GM18498 (cell line): ENCODE results near the gene COPZ2.
"Not testable (repeated sequence)": the region's sequence is repeated elsewhere in the genome, so short reads cannot be mapped to it uniquely, and the experiment has no call there.

Experiments
- ATAC-seq: cut with Tn5 transposase; IDR thresholded peaks from one replicate; pipeline ENCODE4 v1.9.1; 2021; ENCODE audit warnings: mild to moderate bottlenecking, moderate library complexity; ENCODE audit not compliant: unreplicated experiment

Gene COPZ2, protein sequence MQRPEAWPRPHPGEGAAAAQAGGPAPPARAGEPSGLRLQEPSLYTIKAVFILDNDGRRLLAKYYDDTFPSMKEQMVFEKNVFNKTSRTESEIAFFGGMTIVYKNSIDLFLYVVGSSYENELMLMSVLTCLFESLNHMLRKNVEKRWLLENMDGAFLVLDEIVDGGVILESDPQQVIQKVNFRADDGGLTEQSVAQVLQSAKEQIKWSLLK

DNA sequence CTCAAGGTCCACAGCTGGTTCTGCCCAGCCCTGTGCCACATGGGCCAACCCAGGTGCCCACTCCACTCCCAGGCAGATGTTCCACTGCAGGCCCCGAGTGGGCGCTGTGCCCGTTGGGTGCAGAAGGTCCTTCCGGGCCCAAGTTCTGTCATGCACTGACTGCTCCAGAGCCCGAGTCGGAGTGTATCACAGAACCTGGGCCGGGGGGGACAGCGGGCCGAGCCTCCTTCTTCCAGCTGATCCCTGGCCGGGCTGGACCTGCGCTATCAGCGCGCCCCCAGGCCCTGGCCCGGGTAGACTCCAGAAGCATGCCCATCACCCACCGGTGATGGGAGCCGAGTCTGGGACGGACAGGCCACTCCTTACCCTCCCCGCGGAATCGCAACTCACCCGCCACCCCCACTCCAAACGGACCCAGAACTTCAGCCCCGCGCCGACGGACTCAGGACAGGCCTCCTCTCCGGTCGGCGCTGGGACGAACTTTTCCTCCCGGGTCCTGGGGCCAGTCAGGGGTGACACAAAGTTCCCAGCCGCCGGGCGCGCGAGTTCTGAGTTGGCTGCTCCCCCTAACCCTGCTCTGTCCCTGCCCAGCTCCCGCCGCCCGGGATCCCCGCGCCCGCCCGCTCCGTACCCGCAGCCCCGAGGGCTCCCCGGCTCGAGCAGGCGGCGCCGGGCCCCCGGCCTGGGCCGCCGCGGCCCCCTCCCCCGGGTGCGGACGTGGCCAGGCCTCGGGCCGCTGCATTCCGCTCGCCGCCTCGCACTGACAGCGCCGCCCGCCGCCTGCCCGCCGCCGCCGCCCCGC lies at the start of gene COPZ2:
COPZ2 (minus strand) TSS at position 762 of the 802 bp plus-strand sequence; CDS start at position 742, 20 bp downstream.
- peak; percentile 77 for ATAC-seq

DNA sequence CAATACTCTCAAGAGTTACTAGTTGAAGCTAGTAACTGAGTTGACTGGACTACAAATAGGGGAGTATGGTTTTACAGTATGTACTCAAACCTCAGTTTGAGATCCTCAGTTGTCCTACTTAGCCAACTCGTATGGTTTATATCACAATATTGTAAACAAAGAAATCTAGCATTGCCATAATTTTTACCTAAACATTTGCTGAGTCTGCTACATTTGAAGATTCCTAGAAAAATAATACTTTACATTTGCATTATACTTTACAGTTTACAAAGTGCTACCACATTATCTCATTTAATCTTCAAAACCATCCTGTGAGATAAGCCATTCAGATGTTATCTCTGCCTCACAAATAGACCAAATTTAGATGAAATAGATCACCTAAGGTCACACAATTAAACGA lies 47.3 kb upstream of the COPZ2 start:
- ATAC-seq: no peak

DNA sequence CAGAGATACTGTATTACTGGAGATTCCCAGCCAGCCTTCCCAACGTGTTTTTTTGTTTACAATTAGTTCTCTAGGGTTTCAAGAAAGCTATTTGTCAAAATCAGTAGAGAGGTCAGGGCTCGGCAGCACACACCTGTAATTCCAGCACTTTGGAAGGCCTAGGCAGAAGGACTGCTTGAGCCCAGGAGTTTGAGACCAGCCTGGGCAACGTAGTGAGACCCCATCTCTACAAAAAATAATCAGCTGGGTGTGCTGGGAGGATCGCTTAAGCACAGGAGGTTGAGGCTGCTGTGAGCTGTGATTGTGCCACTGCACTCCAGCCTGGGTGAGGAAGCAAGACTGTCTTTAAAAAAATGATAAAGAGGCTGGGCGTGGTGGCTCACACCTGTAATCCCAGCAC lies 44.3 kb upstream of the COPZ2 start:
- ATAC-seq: no peak

DNA sequence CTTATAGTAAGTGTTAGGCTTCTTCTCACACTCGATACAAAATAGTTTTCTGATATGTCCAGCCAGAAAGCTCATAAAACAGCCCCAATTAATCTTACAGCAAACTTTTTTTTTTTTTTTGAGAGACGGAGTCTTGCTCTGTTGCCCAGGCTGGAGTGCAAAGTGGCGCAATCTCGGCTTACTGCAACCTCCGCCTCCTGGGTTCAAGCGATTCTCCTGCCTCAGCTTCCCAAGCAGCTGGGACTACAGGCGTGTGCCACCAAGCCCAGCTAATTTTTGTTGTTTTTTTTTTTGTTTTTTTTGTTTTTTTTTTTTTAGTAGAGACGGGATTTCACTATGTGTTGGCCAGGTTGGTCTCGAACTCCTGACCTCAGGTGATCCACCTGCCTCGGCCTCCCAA lies 39.6 kb upstream of the COPZ2 start:
- not testable (repeated sequence) for ATAC-seq

DNA sequence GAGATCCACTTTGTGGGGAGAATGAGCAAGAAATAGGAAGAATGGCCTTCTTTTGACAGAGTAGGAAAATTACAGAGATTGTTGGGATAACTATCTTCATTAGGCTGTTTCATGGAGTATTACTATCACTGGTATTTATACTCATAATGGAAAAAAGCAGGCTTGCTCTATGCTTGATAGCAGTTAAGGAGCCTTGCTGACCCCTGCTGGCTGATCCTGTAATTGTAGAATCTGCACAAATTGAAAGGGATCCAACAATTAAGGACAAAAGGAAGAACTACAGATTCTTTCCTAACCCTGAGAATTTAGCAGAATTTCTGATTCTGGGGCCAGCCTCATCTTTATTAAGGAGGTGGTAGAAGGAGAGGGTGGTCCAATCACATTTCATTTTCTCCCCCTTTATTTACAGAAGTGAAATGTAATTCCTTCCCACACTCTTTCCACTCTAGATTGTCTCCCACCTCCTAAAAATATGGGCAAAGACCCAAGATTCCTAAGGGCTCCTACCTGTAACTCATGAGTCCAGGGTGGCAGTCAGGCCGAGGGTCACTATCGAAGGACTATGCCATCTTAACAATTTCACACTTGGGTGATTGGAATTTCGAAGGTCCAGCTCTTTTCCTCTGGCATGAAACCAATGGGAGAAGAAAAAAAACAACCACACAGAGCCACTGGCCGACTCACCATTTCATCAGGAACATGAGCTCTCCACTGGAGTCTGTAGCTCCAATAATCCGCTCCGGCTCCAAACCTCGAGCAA lies 36.9 kb upstream of the COPZ2 start:
- no peak for ATAC-seq

DNA sequence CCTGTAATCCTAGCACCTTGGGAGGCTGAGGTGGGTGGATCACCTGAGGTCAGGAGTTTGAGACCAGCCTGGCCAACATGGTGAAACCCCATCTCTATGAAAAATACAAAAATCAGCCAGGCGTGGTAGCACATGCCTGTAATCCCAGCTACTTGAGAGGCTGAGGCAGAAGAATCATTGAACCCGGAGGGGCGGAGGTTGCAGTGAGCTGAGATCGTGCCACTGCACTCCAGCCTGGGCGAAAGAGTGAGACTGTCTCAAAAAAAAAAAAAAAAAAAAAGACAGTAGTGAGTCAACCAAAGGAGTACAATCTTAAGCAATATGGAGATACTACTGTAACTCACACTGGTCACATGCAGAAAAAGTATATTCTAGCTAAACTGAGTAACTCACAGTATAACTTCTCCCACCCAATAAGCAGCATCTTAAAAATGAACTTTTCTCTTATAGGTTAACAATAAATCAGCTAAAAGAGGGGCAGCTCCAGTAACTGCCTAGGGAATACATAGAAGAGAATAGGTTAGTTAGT lies 36.0 kb upstream of the COPZ2 start:
- ATAC-seq: not testable (repeated sequence)

DNA sequence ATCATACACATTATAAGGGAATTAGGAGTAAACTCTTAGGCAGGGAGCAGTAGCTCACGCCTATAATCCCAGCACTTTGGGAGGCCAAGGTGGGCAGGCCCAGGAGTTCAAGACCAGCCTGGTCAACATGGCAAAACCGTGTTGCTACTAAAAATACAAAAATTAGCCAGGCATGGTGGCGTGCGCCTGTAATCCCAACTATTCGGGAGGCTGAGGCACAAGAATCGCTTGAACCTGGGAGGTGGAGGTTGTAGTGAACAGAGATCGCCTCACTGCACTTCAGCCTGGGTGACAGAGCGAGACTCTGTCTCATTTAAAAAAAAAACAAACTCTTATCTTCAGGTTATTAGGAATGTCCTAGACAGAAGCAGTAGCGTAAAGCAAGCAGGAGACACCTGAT lies 35.2 kb upstream of the COPZ2 start:
- ATAC-seq: not testable (repeated sequence)

DNA sequence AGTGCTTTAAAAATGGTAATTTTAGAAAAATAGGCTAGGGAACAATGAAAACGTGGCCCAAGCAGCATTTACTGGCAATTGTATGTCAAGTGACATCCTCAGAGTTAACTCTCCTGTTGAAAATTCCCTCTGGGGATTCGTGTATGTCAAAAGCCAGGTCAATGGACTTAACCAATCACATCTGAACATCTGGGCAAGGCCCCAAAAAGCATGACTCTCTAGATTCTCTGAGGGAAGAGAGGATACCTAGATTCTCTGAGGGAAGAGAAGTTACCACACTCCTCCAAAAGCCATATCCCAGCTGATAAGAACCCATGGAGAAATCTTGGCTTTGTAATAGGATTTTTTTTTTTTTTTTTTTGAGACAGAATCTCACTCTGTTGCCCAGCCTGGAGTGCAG lies 34.1 kb upstream of the COPZ2 start:
- ATAC-seq: no peak

DNA sequence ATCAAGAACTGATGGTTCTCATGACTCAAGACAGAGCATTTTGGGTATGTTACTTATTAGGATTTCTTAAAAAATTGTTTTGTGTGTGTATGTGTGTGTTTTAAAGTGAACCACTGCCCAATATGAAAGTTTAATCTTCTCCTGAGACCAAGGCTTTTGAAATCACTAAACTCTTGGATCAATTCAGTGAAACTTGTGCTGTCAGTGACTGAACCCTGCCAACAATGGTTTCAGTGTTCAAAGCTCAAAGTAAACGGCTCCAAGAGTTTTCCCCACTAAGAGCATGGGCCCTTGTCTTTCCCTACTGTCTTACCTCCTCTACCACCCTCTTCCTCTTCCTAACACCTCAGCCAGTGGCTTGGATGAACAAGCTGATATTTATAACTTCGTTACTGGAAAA lies 32.6 kb upstream of the COPZ2 start:
- ATAC-seq: no peak

DNA sequence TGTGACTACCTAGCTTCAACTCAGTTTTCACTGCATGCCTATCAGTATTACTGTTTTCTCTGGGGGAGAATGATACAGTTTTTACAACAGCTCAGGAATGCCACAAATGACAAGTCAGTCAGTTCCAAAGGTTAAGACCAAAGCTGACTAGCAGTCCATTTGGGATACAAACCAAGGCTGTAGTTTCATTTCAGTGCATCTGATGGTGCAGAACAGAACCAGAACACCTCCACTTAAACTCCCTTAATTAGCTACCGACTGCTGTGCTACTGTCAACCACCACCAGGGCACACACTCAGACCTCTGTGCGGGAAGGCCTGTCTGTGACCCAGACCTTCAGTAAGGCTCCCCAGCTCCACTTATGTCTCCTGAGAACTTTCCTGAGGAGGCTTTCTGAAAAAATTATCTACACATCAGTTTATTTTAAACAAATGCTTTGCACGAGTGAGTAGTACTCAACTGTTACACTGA lies 30.9 kb upstream of the COPZ2 start:
- ATAC-seq: no peak

DNA sequence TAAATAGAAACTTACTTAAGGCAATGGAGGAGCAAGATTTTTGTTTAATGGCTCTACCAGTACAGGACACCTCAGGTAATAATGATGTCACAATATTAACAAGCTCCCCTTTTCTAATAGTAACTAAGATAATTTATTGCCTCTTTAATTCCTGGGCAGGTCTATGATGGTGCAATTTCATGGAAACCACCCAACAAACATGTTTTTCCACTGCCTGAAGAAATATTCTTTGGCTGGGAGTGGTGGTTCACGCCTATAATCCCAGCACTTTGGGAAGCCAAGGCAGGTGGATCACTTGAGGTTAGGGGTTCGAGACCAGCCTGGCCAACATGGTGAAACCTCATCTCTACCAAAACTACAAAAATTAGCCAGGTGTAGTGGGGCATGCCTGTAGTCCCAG lies 30.2 kb upstream of the COPZ2 start:
- ATAC-seq: not testable (repeated sequence)

DNA sequence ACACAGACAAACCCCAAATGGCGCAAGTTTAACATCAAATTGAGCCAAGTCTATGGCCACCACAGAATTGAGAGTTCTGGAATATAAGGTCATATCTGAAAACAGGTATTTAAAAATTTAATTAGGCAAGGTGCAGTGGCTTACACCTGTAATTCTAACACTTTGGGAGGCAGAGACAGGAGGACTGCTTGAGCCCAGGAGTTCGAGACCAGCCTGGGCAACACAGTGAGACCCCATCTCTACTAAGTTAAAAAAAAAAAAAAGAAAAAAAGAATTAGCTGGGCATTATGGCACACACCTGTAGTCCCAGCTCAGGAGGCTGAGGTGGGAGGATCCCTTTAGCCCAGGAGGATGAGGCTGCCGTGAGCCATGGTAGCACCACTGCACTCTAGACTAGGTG lies 29.6 kb upstream of the COPZ2 start:
- no peak for ATAC-seq

DNA sequence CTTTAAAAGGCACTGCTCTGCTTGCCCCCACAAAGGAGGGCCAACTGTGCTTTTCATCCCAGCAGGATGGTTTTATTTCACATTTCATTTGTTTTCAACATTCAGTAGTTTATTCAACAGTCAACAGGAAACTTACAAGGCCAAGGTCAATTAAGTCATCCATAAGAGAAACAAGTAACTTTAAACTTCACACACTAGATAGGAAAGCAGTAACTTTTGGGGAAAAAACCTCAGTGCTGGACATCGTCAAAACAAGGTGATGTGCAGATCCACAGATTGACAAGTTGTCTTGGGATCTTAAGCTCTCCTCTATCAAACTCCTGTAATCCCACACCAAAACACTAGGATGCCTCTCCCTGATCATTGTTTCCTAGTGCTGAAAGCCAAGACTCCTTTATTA lies 29.1 kb upstream of the COPZ2 start:
- no peak for ATAC-seq

DNA sequence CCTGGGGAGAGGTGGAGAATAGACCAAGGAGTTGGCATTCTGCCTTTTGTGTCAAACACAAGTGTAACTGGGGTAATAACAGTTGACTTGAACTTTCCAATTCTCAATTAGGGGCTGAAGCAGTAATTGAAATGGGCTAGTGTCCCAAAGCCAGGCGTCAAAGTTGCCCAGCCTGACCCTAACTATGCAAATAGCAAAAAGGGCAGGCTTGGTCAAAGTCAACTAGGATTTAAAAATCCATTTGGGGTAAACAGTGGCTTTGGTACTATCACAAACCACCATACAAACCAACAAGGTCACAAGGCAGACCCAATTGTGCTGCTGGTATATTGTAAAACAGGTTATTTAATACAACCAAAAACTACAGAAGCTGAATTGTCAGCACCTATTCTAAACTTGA lies 28.6 kb upstream of the COPZ2 start:
- no peak for ATAC-seq

DNA sequence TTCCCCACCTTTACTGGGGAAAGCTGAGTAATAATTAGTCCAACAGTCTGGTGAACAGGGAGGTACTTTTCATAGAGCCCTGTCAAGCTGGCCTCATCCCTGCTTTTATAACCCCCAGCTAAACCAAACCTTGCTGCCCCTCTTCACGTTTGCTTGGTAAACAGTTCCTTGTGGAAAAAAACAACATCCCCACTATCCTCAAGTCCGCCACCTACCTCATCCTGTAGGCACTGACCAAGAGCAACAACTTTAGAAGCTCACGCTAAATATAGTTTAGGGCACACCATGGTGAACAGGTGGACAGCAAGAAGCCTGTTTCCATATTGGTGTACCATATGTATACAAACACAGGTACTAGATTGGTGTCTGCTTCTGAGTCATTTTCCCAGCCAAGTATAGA lies 27.0 kb upstream of the COPZ2 start:
- no peak for ATAC-seq

DNA sequence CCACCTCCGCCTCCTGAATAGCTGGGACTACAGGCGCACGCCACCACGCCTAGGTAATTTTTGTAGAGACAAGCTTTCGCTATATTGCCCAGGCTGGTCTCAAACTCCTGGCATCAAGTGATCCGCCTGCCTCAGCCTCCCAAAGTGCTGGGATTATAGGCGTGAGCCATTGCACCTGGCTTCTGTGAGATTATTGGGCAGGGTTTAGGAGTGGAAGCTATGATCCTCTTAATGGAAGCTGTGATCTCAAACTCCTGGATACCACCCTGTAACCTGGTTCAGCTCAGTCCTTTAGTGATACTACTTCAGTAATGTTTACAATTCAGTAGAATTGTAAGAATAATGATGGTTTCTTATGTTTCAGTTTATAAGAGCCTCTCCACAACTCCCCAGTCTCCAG lies 24.7 kb upstream of the COPZ2 start:
- ATAC-seq: no peak

DNA sequence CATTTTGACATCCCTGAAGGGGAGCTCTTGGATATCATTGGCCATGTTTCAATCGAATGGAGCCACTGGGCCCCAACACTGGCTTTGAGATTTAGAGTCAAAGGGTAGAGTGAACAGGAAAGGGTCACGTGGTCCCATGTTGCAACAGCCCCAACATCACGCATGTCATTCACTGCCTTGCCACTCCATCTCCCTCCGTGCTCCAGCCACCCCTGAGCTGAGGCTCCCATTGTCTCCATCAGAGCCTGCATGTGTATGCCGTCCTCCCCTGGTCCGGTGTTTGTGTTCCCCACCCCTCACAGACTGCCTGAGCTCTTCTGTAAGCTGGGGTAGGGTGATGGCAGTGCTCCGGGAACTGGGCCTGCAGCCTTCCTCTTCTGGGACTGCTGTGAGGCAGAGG lies 22.7 kb upstream of the COPZ2 start:
- no peak for ATAC-seq

DNA sequence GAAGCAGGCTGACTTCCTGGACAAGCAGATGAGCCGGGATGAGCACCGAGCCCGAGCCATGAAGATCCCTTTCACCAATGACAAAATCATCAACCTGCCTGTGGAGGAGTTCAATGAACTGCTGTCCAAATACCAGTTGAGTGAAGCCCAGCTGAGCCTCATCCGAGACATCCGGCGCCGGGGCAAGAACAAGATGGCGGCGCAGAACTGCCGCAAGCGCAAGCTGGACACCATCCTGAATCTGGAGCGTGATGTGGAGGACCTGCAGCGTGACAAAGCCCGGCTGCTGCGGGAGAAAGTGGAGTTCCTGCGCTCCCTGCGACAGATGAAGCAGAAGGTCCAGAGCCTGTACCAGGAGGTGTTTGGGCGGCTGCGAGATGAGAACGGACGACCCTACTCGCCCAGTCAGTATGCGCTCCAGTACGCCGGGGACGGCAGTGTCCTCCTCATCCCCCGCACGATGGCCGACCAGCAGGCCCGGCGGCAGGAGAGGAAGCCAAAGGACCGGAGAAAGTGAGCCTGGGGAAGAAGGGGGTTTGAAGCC lies 21.6 kb upstream of the COPZ2 start:
- no peak for ATAC-seq

DNA sequence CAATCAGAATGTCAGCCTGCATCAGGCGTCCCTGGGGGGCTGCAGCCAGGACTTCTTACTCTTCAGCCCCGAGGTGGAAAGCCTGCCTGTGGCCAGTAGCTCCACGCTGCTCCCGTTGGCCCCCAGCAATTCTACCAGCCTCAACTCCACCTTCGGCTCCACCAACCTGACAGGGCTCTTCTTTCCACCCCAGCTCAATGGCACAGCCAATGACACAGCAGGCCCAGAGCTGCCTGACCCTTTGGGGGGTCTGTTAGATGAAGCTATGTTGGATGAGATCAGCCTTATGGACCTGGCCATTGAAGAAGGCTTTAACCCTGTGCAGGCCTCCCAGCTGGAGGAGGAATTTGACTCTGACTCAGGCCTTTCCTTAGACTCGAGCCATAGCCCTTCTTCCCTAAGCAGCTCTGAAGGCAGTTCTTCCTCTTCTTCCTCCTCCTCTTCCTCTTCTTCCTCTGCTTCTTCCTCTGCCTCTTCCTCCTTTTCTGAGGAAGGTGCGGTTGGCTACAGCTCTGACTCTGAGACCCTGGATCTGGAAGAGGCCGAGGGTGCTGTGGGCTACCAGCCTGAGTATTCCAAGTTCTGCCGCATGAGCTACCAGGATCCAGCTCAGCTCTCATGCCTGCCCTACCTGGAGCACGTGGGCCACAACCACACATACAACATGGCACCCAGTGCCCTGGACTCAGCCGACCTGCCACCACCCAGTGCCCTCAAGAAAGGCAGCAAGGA lies 21.0 kb upstream of the COPZ2 start:
- ATAC-seq: no peak

DNA sequence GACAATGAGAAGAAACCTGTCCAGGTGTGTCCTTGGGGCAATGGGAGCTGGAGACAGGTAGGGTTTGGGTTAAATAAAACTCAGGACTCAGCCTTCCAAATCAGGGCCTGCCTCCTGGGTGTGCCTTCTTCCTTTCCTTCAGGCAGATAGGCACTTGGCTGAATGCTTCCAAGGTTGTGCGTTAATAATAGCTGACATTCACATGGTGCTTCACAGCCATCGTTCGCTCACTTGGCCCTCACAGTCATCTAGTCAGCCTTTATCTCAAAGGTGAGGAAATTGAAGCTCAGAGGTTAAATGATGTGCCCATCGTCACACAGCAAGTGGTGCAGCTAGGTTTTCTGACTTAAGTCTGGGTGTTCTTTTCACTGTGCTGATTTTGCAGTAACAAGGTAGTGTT lies 20.0 kb upstream of the COPZ2 start:
- no peak for ATAC-seq

DNA sequence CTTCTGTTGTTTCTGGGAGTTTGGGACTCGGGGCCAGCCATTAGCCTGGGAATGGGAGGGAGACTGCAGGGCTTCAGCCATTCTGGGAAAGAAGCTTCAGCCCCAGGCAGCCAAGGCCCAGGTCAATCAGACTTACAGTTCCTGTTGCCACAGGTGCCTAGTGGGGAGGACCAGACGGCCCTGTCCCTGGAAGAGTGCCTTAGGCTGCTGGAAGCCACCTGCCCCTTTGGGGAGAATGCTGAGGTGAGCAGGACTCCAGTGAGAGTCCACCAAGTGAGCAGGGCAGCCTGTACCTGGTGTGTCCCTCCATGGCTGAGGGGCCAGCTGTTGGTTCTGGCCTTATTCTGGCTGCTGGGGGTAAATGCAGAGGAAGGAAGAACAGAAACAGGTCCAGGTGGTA lies 19.3 kb upstream of the COPZ2 start:
- ATAC-seq: no peak
